Raji (cell line): Measurements from ENCODE around the gene CCDC107.
A peak's percentile ranks its signal among the peaks of the same experiment; 100 is the strongest.

ENCODE experiments used
- POLR2A ChIP-seq: IDR thresholded peaks from 2 replicates; pipeline ENCODE4 v1.6.1; 2011; ENCODE audit warnings: low read depth, low read length, control low read depth; ENCODE audit not compliant: insufficient read depth

Gene CCDC107

DNA sequence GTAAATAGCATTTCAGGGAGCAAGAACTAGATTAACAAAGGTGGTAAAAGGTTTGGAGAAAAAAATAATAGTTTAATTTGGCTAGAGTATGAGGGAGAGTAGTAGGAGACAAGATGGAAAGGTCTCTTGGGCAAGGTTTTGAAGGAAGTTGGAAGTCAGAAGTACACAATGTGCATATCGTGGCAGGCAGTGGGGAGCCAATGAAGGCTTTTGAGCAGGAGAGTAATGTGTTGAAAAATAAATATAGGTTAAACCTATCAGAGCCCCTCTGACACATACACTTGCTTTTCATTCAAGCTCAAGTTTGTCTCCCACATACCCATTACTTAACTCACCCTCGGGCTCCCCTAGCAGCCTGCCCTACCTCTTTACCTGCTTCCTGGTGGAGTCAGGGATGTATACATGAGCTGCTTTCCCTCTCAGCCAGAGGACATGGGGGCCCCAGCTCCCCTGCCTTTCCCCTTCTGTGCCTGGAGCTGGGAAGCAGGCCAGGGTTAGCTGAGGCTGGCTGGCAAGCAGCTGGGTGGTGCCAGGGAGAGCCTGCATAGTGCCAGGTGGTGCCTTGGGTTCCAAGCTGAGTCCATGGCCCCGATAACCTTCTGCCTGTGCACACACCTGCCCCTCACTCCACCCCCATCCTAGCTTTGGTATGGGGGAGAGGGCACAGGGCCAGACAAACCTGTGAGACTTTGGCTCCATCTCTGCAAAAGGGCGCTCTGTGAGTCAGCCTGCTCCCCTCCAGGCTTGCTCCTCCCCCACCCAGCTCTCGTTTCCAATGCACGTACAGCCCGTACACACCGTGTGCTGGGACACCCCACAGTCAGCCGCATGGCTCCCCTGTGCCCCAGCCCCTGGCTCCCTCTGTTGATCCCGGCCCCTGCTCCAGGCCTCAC is 15.3 kb downstream of the CCDC107 start, which contains the start of gene CA9:
CA9 (plus strand) TSS at position 797 of the 893 bp plus-strand sequence; CDS start at position 829, 32 bp downstream.
- no peak for TF ChIP-seq POLR2A

GRCh38 chr9:35674025-35674361 is 15.9 kb downstream of the CCDC107 start:
- TF ChIP-seq POLR2A, result no peak

GRCh38 chr9:35675204-35675603 is 17.1 kb downstream of the CCDC107 start:
- no peak for TF ChIP-seq POLR2A

- no peak for TF ChIP-seq POLR2A
Measured at GRCh38 chr9:35675732-35676392, 17.8 kb downstream of the CCDC107 start.

DNA sequence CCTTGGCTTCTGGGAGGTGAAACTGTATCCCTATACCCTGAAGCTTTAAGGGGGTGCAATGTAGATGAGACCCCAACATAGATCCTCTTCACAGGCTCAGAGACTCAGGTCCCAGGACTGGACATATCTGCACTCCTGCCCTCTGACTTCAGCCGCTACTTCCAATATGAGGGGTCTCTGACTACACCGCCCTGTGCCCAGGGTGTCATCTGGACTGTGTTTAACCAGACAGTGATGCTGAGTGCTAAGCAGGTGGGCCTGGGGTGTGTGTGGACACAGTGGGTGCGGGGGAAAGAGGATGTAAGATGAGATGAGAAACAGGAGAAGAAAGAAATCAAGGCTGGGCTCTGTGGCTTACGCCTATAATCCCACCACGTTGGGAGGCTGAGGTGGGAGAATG is 21.0 kb downstream of the CCDC107 start:
- no peak for TF ChIP-seq POLR2A

GRCh38 chr9:35679766-35680330 is 21.8 kb downstream of the CCDC107 start:
- no peak for TF ChIP-seq POLR2A

DNA sequence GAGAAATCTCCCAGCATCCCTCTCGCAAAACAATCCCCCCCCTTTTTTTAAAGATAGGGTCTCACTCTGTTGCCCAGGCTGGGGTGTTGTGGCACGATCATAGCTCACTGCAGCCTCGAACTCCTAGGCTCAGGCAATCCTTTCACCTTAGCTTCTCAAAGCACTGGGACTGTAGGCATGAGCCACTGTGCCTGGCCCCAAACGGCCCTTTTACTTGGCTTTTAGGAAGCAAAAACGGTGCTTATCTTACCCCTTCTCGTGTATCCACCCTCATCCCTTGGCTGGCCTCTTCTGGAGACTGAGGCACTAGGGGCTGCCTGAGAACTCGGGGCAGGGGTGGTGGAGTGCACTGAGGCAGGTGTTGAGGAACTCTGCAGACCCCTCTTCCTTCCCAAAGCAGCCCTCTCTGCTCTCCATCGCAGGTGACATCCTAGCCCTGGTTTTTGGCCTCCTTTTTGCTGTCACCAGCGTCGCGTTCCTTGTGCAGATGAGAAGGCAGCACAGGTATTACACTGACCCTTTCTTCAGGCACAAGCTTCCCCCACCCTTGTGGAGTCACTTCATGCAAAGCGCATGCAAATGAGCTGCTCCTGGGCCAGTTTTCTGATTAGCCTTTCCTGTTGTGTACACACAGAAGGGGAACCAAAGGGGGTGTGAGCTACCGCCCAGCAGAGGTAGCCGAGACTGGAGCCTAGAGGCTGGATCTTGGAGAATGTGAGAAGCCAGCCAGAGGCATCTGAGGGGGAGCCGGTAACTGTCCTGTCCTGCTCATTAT is 22.4 kb downstream of the CCDC107 start:
- TF ChIP-seq POLR2A, result peak; percentile 50

DNA sequence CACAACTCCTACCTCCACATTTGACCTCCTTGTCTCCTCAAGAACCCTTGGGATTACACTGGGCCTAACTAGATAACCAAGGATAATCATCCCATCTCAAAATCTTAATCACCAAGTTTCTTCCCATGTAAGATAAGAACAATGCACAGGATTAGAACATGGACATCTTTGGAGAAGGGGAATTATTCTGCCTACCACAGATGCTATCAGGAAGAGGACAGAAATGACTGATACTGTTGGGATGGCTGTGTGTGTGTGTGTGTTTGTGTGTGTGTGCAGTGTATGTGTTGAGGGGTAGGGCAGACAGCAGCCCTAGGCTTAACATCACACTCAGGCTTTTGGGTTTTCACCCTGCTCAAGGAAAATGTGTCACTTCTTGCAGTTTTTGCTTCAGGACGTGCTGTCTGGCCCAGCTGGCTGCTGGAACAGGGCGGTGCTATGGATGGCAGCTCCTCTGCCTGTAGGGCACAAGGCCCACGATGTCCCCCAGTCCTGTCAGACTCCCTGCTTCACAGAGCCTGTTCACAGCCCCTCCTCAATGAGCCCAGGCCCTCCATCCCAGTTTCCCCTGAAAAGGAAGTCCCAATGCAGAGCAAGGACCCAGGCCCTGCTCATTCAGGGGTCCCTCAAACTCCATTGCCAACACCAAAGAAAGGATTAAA is 23.4 kb downstream of the CCDC107 start:
- no peak for TF ChIP-seq POLR2A

DNA sequence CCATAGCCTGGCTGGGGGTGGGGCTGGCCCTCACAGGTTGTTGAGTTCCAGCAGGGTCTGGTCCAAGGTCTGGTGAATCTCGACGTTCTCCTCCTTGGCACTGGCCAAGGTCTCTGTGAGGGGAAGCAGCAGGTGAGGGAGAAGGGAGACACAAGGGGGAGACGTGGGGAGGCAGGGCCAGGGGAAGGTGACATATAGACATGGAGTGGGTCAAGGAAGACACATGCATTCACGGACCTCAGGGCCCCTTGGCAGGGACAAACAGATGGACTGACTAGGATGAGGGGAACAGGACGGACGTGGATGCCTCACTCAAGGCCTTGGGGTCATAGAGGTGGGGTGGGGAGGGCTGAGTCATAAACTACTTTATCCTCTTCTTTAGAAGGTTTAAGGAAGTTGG is 24.0 kb downstream of the CCDC107 start:
- no peak for TF ChIP-seq POLR2A

DNA sequence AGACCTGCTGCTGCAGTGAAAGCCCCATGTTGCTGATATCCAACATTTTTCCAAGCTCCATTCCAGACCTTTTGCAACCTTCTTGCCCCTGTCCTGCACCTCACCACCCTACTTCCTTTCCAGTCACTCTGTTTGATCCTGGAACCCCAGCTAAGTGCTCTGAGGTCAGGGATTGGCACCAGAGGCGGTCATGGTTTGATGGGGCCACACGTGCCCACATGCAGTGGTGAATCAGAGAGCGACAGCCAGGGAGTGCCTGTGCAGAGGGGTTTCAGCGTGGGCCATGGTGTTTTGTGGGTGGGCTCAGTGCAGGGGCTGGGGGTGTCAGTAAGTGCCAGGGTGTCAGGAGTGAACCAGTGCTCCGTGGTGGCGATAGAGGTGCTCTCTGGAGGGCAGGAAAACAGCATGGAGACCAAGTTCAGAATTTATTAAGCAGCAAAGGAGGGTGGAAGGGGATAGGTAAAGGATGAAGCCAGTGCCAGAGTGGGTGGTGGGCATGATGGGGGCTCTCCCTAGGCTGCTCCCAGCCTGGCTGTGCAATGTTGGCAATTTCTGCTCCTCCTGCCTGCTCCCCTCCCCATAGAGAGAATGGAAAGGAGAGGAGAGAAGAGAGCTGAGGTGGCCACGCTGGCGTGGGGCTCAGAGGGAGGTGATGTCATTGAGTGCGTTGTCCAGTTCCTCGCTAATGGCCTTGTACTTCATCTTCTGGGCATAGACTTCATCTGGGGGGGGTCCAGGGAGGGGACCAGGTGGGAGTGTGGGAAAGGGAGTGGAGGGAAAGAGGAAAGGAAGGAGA is 24.6 kb downstream of the CCDC107 start:
- no peak for TF ChIP-seq POLR2A

GRCh38 chr9:35683323-35683722 is 25.2 kb downstream of the CCDC107 start:
- TF ChIP-seq POLR2A, result no peak

GRCh38 chr9:35684921-35685320 is 26.8 kb downstream of the CCDC107 start:
- TF ChIP-seq POLR2A, result no peak

- TF ChIP-seq POLR2A, result no peak
Measured at GRCh38 chr9:35685506-35685905, 27.4 kb downstream of the CCDC107 start.
